GM23248 (cell line): ENCODE measurements around the gene SMARCC2.

Experiments
- EZH2 ChIP-seq: fragments of 200-600 bp; sonication (generic); IDR thresholded peaks from 2 replicates; pipeline ENCODE4 v1.6.1; 2018; ENCODE audit warnings: antibody characterized with exemption, mild to moderate bottlenecking; ENCODE audit not compliant: insufficient read depth, poor library complexity, severe bottlenecking
- EZH2phosphoT487 ChIP-seq: fragments of 200-600 bp; sonication (generic); IDR thresholded peaks from 2 replicates; pipeline ENCODE4 v1.6.1; 2018; ENCODE audit warnings: antibody characterized with exemption, moderate library complexity, mild to moderate bottlenecking, low read depth; ENCODE audit not compliant: insufficient read depth

- TF ChIP-seq EZH2phosphoT487 (no peak), EZH2 (no peak)
Observed at GRCh38 chr12:56137853-56138571, 51.3 kb downstream of the SMARCC2 start.
